GM19023 (cell line): ENCODE results near the gene MYO1E.
A peak's percentile ranks its signal among the peaks of the same experiment; 100 is the strongest.

Experiments used
- ATAC-seq: cut with Tn5 transposase; IDR thresholded peaks from one replicate; pipeline ENCODE4 v1.9.1; 2021; ENCODE audit warnings: mild to moderate bottlenecking, moderate library complexity; ENCODE audit not compliant: unreplicated experiment

Gene MYO1E

GRCh38 chr15:59104602-59104911, 268.1 kb downstream of the MYO1E start:
- ATAC-seq, result peak; percentile 29

- ATAC-seq, result no peak
Observed at GRCh38 chr15:59099162-59099685, 273.4 kb downstream of the MYO1E start.

GRCh38 chr15:59096429-59096828, 276.2 kb downstream of the MYO1E start:
- no peak for ATAC-seq

DNA sequence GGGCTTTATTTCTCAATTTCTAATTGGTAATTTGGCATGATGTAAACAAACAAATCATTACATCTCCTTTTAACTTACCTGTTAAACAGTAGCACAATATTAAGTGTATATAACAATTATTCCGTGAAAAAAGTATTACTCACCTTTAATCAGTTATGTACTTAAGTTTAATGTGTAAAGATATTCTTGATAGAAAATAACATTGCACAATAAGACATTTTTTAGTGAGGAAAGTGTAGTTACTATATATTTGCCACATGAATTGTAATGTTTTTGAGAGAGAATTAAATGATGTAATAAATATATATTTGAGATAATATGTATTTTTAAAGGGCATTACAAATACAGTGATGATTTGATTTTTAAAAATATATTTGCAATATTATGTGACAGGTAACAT, 278.6 kb downstream of the MYO1E start:
- no peak for ATAC-seq

DNA sequence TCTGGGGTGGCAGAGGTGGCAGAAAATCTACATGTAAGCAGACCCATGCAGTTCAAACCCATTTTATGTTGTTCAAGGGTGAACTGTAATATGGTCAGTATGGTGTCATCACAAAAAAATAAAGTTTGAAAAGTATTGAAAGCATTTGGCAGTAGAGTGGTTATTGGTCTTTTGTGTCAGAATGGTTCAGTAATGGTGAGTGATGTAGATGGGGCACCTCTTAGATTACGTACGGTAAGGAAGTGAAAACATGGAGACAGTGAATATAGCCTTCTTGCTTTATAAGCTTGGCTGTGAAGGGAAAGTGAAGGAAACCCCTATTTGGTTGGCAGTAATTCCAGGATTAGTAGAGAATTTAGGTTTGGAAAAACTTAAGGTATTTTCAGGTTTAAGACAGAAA, 284.9 kb downstream of the MYO1E start:
- ATAC-seq, result no peak
